K562 (cell line): ENCODE data around the gene ARHGEF1. TPM values are rescaled to one million over a fixed set of nuclear protein-coding genes. Genes with fewer than 3 reads are reported as not detected.
A peak's percentile ranks its signal among the peaks of the same experiment; 100 is the strongest.

Experiments used
- CHD1 ChIP-seq: fragments of 200-600 bp; sonication (generic); IDR thresholded peaks from one replicate; pipeline ENCODE4 v1.6.1; 2012; ENCODE audit warnings: mild to moderate bottlenecking, moderate library complexity, low read length, inconsistent platforms
- DMBX1 ChIP-seq: fragments of 250-450 bp; sonication (Bioruptor Pico); IDR thresholded peaks from 2 replicates; pipeline ENCODE4 v1.8.0; 2022; ENCODE audit warnings: inconsistent platforms, mild to moderate bottlenecking, moderate library complexity, borderline replicate concordance
- HIVEP1 ChIP-seq: fragments of 250-450 bp; sonication (Bioruptor Pico); IDR thresholded peaks from 2 replicates; pipeline ENCODE4 v1.4.0; 2020; ENCODE audit warnings: mild to moderate bottlenecking
- RBM22 ChIP-seq: fragments of 200-400 bp; formaldehyde crosslinking; IDR thresholded peaks from 2 replicates; pipeline ENCODE4 v1.6.1; 2018; ENCODE audit warnings: low read length, low read depth; ENCODE audit not compliant: poor library complexity, severe bottlenecking
- TEAD4 ChIP-seq, 2 experiments: sonication (generic) in 1 of 2; formaldehyde crosslinking in 1 of 2; IDR thresholded peaks; 2 replicates each; pipeline versions ENCODE4 v1.6.1 to v1.8.0; 2012 to 2022; ENCODE audit warnings: borderline replicate concordance in 1 of 2, inconsistent platforms in 1 of 2, low read length in 1 of 2, mild to moderate bottlenecking in 1 of 2, missing genetic modification reagents in 1 of 2
- ZBTB17 ChIP-seq: fragments of 450-650 bp; formaldehyde crosslinking; IDR thresholded peaks from 2 replicates; pipeline ENCODE4 v1.4.0; 2020; ENCODE audit warnings: mild to moderate bottlenecking
- polyA plus RNA-seq, 8 experiments: library from polyadenylated mRNA; depleted of rRNA in 4 of 8; stranded (reverse) in 5 of 8; unstranded in 3 of 8; fragments of >200 nt; fragmentation: Nextera tagmentation in 2 of 8; fragmentation: Illumina TruSeq in 1 of 8; extraction: Ambion mirVana in 2 of 8; extraction: Trizol in 1 of 8; gene quantifications; 2 replicates each; pipeline versions ENCODE4 v1.2.1 to v1.2.3, GENCODE V29; 2011 to 2014; ENCODE audit warnings: inconsistent platforms in 1 of 8, missing spikeins in 1 of 8
- total RNA-seq, 7 experiments: library from RNA; depleted of rRNA in 6 of 7; stranded (reverse); fragments of >200 nt in 6 of 7; fragmentation: Illumina TruSeq in 2 of 7; extraction: Trizol in 2 of 7; gene quantifications; 2 replicates each; pipeline versions ENCODE4 v1.2.1 to v1.2.3, GENCODE V29; 2011 to 2021; ENCODE audit warnings: low replicate concordance in 1 of 7
- TF ChIP-seq, protein P1 (sequence below): IDR thresholded peaks from 2 replicates; pipeline ENCODE4 v1.6.1; 2011; ENCODE audit warnings: borderline replicate concordance, low read depth, mild to moderate bottlenecking, moderate library complexity, low read length; ENCODE audit not compliant: insufficient read depth, poor library complexity, severe bottlenecking
- TF ChIP-seq, protein P2 (sequence below): sonication (generic); formaldehyde crosslinking; IDR thresholded peaks from 2 replicates; pipeline ENCODE4 v1.8.0; 2022; ENCODE audit warnings: mild to moderate bottlenecking, missing genetic modification reagents
- TF ChIP-seq, protein P3 (sequence below): IDR thresholded peaks from 3 replicates; pipeline ENCODE4 v1.6.1; 2011; ENCODE audit warnings: borderline replicate concordance, mild to moderate bottlenecking, moderate library complexity; ENCODE audit not compliant: insufficient read length; ENCODE audit errors: extremely low read depth

The ARHGEF1 gene
- total and polyA plus RNA-seq, 9 of the 15 experiments (the other 6 are each of a cell fraction or from before 2014, with no cell fraction given): 1.9 to 149 (median 29.8) TPM

DNA sequence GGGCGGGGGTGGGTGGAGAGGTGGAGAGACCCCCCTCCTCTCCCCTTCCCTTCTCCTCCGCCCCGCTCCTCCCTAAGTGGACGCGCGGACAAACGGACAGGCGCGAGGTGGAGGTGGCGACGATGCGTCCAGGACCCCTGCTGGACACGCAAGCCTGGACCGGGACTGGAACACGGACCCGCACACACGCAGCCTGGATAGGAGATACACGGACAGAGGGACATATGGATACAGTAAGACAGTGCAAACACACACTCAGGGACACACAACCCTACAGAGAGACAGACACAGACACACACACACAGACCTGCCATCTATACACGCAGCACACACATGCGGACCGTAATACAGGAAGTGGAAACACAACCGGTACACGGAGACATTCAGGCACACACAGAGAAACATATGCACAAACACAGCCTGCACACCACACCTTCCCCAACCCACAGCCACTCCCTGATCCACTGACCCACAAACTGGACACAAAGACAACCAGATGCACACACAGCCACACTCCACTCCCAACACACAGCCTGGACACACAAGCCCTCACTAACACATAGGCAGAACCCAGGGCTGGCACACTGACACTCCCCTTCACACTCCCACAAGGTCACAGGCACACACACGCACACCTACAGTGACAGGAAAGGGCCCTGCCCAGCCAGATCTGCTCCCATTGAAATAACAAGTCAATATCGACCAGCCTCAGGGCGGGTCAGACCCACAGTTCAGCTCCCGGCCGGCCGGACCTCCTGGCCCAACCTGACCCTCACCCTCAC is 46.0 kb downstream of the ARHGEF1 start (continued):
- TF ChIP-seq, protein P1, sequence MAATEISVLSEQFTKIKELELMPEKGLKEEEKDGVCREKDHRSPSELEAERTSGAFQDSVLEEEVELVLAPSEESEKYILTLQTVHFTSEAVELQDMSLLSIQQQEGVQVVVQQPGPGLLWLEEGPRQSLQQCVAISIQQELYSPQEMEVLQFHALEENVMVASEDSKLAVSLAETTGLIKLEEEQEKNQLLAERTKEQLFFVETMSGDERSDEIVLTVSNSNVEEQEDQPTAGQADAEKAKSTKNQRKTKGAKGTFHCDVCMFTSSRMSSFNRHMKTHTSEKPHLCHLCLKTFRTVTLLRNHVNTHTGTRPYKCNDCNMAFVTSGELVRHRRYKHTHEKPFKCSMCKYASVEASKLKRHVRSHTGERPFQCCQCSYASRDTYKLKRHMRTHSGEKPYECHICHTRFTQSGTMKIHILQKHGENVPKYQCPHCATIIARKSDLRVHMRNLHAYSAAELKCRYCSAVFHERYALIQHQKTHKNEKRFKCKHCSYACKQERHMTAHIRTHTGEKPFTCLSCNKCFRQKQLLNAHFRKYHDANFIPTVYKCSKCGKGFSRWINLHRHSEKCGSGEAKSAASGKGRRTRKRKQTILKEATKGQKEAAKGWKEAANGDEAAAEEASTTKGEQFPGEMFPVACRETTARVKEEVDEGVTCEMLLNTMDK: no peak
- TF ChIP-seq, protein P2, sequence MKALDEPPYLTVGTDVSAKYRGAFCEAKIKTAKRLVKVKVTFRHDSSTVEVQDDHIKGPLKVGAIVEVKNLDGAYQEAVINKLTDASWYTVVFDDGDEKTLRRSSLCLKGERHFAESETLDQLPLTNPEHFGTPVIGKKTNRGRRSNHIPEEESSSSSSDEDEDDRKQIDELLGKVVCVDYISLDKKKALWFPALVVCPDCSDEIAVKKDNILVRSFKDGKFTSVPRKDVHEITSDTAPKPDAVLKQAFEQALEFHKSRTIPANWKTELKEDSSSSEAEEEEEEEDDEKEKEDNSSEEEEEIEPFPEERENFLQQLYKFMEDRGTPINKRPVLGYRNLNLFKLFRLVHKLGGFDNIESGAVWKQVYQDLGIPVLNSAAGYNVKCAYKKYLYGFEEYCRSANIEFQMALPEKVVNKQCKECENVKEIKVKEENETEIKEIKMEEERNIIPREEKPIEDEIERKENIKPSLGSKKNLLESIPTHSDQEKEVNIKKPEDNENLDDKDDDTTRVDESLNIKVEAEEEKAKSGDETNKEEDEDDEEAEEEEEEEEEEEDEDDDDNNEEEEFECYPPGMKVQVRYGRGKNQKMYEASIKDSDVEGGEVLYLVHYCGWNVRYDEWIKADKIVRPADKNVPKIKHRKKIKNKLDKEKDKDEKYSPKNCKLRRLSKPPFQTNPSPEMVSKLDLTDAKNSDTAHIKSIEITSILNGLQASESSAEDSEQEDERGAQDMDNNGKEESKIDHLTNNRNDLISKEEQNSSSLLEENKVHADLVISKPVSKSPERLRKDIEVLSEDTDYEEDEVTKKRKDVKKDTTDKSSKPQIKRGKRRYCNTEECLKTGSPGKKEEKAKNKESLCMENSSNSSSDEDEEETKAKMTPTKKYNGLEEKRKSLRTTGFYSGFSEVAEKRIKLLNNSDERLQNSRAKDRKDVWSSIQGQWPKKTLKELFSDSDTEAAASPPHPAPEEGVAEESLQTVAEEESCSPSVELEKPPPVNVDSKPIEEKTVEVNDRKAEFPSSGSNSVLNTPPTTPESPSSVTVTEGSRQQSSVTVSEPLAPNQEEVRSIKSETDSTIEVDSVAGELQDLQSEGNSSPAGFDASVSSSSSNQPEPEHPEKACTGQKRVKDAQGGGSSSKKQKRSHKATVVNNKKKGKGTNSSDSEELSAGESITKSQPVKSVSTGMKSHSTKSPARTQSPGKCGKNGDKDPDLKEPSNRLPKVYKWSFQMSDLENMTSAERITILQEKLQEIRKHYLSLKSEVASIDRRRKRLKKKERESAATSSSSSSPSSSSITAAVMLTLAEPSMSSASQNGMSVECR (CRISPR knock-in tag): peak; percentile 74
- TF ChIP-seq TEAD4 (IDR thresholded peaks at IDR 0.05; ENCODE audit: low read length): no peak
- no peak for TF ChIP-seq TEAD4 (CRISPR knock-in tag; IDR thresholded peaks at IDR 0.05; ENCODE audit: borderline replicate concordance)
- TF ChIP-seq HIVEP1 (CRISPR knock-in tag): no peak
- no peak for TF ChIP-seq ZBTB17
- TF ChIP-seq RBM22: no peak
- no peak for TF ChIP-seq DMBX1 (CRISPR knock-in tag)
- no peak for TF ChIP-seq CHD1
- TF ChIP-seq, protein P3, sequence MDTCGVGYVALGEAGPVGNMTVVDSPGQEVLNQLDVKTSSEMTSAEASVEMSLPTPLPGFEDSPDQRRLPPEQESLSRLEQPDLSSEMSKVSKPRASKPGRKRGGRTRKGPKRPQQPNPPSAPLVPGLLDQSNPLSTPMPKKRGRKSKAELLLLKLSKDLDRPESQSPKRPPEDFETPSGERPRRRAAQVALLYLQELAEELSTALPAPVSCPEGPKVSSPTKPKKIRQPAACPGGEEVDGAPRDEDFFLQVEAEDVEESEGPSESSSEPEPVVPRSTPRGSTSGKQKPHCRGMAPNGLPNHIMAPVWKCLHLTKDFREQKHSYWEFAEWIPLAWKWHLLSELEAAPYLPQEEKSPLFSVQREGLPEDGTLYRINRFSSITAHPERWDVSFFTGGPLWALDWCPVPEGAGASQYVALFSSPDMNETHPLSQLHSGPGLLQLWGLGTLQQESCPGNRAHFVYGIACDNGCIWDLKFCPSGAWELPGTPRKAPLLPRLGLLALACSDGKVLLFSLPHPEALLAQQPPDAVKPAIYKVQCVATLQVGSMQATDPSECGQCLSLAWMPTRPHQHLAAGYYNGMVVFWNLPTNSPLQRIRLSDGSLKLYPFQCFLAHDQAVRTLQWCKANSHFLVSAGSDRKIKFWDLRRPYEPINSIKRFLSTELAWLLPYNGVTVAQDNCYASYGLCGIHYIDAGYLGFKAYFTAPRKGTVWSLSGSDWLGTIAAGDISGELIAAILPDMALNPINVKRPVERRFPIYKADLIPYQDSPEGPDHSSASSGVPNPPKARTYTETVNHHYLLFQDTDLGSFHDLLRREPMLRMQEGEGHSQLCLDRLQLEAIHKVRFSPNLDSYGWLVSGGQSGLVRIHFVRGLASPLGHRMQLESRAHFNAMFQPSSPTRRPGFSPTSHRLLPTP: no peak
